ENCODE data around the gene NUDT15. TPM values are rescaled to one million over a fixed set of nuclear protein-coding genes. Genes with fewer than 3 reads are reported as not detected.

NUDT15 gene
- total RNA-seq, 1 experiment from 2014 or later, result 44.1 TPM

DNA sequence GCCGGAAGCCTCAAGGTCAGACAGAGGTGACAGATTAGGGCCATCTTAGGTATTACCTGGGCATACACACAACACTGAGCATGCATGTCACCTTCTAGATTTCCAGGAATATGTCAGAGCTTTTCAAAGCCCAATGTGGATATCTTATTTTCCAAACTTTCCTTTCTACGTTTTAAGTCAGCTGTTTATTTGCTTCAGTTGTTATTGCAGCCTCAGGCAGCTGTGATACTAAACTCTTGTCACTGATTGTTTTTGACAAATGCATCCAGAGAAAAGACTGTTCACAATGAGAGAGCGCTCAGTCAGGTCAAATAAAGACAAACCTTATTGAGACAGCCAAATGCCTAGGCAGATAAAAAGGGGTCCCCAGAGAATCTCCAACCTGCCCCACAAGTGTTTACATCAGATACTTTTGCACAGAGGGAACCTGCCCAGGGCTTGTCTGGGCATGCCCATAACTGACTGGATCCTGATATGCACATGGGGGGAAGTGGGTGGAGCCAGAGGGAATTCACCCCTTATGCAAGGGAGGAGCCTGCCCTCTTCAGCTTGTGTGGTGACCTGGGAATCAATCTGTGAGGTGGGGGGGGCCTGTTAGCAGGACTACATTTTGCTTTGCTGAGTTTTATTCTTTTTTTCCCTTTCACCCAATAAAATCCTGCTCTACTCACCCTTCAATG is 28.9 kb downstream of the NUDT15 start:
- peaks cover 34% of the 10 kb centered on the region for H3K9me3 ChIP-seq (replicated peaks)
- H3K36me3 ChIP-seq, result peaks cover 52% of the 10 kb centered on the region
- H3K27ac ChIP-seq, result no peak overlapping the region
- peak; percentile 23 to 26 for DNase-seq
- H3K4me3 ChIP-seq, result no peak overlapping the region
- H3K27me3 ChIP-seq, result no peaks in the 10 kb centered on the region
- H3K4me1 ChIP-seq, result no peaks in the 10 kb centered on the region

GRCh38 chr13:48068036-48068435 is 30.5 kb downstream of the NUDT15 start:
- Histone ChIP-seq H3K27me3 (no peaks in the 10 kb centered on the region), H3K27ac (no peak overlapping the region), H3K9me3 (replicated peaks) (peaks cover 38% of the 10 kb centered on the region), H3K36me3 (peaks cover 68% of the 10 kb centered on the region), H3K4me1 (no peaks in the 10 kb centered on the region), H3K4me3 (no peak overlapping the region)
- no peak for DNase-seq

- peaks cover 38% of the 10 kb centered on the region for H3K9me3 ChIP-seq (replicated peaks)
- no peak overlapping the region for H3K27ac ChIP-seq
- H3K4me1 ChIP-seq, result no peaks in the 10 kb centered on the region
- DNase-seq, result no peak
- peaks cover 77% of the 10 kb centered on the region for H3K36me3 ChIP-seq
- H3K4me3 ChIP-seq, result no peak overlapping the region
- H3K27me3 ChIP-seq, result no peaks in the 10 kb centered on the region
Measured at GRCh38 chr13:48068952-48069351, 31.4 kb downstream of the NUDT15 start.

DNA sequence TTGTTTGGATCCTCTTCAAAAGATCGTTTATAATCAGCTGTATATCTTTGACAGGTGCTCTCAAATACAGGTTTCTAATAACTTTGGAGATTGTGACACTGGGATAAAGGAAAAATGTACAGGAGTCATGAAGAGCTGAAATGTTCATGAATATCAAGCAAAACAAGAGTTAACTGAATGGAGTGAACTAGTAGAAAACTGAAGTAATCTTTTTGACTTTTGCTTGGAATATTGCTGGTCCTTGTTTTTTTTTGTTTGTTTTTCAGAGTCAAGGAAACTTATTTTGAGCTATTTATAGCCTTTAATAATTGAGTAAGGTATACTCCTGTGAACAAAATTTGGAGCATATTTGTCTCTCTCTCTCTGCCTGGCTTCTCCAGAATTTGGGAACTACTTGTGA is 32.0 kb downstream of the NUDT15 start:
- H3K27ac ChIP-seq, result no peak overlapping the region
- H3K36me3 ChIP-seq, result peaks cover 82% of the 10 kb centered on the region
- H3K4me1 ChIP-seq, result no peaks in the 10 kb centered on the region
- H3K4me3 ChIP-seq, result no peak overlapping the region
- H3K27me3 ChIP-seq, result no peaks in the 10 kb centered on the region
- peaks cover 38% of the 10 kb centered on the region for H3K9me3 ChIP-seq (replicated peaks)
- no peak for DNase-seq

- Histone ChIP-seq H3K4me3 (no peak overlapping the region), H3K27ac (no peak overlapping the region), H3K4me1 (no peaks in the 10 kb centered on the region), H3K27me3 (no peaks in the 10 kb centered on the region), H3K36me3 (peaks cover 89% of the 10 kb centered on the region), H3K9me3 (replicated peaks) (peaks cover 38% of the 10 kb centered on the region)
- no peak for DNase-seq
Measured at GRCh38 chr13:48070942-48071341, 33.4 kb downstream of the NUDT15 start.

GRCh38 chr13:48072304-48072703 is 34.8 kb downstream of the NUDT15 start:
- H3K9me3 ChIP-seq (replicated peaks), result peaks cover 36% of the 10 kb centered on the region
- DNase-seq, result no peak
- no peaks in the 10 kb centered on the region for H3K27me3 ChIP-seq
- H3K4me1 ChIP-seq, result no peaks in the 10 kb centered on the region
- H3K36me3 ChIP-seq, result peaks cover 98% of the 10 kb centered on the region
- no peak overlapping the region for H3K27ac ChIP-seq
- no peak overlapping the region for H3K4me3 ChIP-seq

DNA sequence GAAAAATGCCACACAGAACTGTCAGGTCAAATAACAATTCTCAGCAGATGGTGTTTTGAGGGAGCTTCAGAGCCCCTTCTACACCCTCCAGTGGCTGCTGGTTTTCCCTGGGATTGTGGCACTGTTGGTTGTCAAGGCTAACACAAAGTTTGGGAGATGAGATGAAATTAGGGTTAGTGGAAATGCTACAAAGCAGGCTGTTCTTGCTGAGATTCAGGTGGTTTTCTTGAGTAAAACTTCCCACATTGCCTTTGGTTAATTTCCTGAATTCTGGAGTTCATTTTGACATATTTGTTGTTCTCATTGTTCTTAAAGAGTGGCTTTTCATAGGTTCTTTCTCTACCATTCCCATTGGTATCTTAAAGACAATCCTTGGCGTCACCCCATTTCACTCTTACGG is 35.3 kb downstream of the NUDT15 start:
- Histone ChIP-seq H3K4me3 (no peak overlapping the region), H3K36me3 (peaks cover 98% of the 10 kb centered on the region), H3K9me3 (replicated peaks) (peaks cover 32% of the 10 kb centered on the region), H3K27ac (no peak overlapping the region), H3K4me1 (no peaks in the 10 kb centered on the region), H3K27me3 (no peaks in the 10 kb centered on the region)
- DNase-seq, result no peak

DNA sequence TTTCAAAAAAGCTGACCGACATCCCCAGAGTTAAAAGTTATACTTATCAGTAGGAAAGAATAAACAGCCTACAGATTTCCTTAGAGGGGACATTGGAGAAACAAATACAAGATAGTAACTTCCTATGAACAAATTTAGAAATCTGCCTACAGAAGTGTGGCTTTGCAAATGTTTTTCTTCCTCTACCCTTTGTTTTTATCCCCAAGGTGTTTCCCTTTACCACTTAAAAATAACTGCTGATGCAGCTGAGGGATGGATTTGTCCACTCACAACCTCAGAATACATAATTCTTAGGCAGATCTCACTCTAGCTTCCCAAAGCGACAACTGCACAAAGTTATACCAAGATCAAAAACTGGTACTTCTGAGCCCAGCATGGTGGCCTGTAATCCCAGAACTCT is 36.5 kb downstream of the NUDT15 start:
- no peak for DNase-seq
- Histone ChIP-seq H3K27me3 (no peaks in the 10 kb centered on the region), H3K4me3 (no peak overlapping the region), H3K27ac (no peak overlapping the region), H3K36me3 (peaks cover 97% of the 10 kb centered on the region), H3K4me1 (no peaks in the 10 kb centered on the region), H3K9me3 (replicated peaks) (peaks cover 23% of the 10 kb centered on the region)

DNA sequence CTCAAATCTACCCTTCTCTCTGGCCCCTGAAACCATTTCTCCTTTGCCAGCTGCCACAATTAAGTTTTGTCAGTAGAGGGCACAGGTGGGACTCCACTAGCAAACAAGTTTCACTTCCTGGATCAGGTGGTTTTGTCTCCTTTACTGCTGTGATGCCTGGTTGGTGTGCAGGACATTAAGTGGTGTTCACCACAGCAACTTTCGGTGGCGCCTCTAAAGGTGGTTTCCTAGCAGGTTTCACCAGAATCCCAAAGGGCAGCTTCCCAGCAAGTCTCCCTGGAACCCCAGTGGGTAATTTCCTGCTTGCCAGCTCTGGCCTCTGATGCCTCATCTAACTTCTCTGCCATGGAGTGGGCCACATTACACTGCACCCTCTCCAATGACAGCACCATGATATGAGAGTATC is 40.7 kb downstream of the NUDT15 start:
- no peak for DNase-seq
- peaks cover 88% of the 10 kb centered on the region for H3K36me3 ChIP-seq
- no peaks in the 10 kb centered on the region for H3K9me3 ChIP-seq (replicated peaks)
- no peak overlapping the region for H3K4me3 ChIP-seq
- H3K27ac ChIP-seq, result no peak overlapping the region
- no peaks in the 10 kb centered on the region for H3K4me1 ChIP-seq
- no peaks in the 10 kb centered on the region for H3K27me3 ChIP-seq

- Histone ChIP-seq H3K27me3 (no peaks in the 10 kb centered on the region), H3K36me3 (peaks cover 75% of the 10 kb centered on the region), H3K9me3 (replicated peaks) (no peaks in the 10 kb centered on the region), H3K4me3 (no peak overlapping the region), H3K4me1 (no peaks in the 10 kb centered on the region), H3K27ac (no peak overlapping the region)
- DNase-seq, result no peak
Measured at GRCh38 chr13:48081739-48082138, 44.2 kb downstream of the NUDT15 start.

DNA sequence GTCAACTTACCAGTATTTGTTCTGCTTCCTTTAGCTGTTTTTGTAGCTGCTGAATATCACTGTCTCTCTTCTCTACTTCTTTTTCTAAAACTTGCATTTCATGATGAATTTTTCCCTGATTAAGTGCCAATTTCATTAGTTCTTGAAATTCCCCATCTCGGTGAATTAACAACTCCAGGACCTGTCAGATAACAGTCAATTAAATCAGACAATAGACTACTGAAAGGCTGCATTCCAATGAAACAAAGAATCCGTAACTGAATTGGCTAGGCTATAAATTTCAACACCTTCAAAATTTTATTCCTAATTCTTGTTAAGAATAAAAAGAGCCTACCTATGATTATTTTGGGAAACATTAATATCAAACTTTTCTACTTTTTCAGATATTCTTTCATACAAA is 48.7 kb downstream of the NUDT15 start:
- peaks cover 34% of the 10 kb centered on the region for H3K36me3 ChIP-seq

DNA sequence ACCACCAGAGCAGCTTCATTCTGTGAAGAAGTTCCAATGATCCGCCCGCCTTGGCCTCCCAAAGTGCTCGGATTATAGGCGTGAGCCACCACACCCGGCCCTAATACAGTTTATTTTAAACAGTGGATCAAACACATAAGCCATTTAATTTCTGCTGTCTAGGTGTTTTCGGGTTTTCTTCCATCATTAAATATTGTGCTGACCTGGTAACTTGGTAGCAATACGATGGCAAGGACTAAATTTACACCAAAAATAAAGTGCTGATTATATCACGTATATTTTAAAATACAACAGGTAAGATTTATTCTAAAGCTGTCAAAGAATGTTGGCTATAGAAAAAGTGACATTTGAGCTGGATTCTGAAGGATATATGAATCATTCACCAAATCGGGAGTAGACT is 56.1 kb downstream of the NUDT15 start:
- peak overlapping the region; percentile 81 for H3K4me3 ChIP-seq
- H3K4me1 ChIP-seq, result peaks cover 8% of the 10 kb centered on the region; the same call in 1 of the 2 replicates
- no peak overlapping the region for H3K27ac ChIP-seq
- H3K27me3 ChIP-seq, result no peaks in the 10 kb centered on the region
- DNase-seq, result no peak
- H3K36me3 ChIP-seq, result no peaks in the 10 kb centered on the region; the same call in 1 of the 2 replicates
- H3K9me3 ChIP-seq (replicated peaks), result no peaks in the 10 kb centered on the region

More for the DNA sequence above, 48.7 kb downstream of the NUDT15 start:
- Histone ChIP-seq H3K27me3 (no peaks in the 10 kb centered on the region), H3K4me3 (no peak overlapping the region), H3K27ac (no peak overlapping the region), H3K4me1 (no peaks in the 10 kb centered on the region), H3K9me3 (replicated peaks) (no peaks in the 10 kb centered on the region)
- no peak for DNase-seq

DNA sequence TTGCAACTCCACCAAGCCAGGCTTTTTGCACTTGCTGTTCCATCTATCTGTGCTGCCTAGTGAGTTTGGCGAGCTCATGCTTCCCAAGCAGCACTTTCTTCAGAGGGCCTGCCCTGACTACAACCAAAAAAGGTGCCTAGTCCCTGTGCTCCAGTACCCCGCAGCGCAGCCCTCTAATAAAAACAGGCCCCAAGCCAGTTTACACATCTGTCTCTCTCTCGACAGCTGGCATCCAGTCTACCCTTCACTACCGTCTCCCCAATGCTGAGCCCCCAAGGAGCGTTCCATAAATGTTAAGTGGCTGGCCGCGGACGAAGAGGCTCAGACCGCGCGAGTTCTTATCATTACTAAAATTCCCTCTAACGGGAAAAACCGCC is 56.9 kb downstream of the NUDT15 start:
- Histone ChIP-seq H3K27me3 (no peaks in the 10 kb centered on the region), H3K36me3 (no peaks in the 10 kb centered on the region), H3K9me3 (replicated peaks) (no peaks in the 10 kb centered on the region), H3K4me1 (peaks cover 8% of the 10 kb centered on the region; the same call in 1 of the 2 replicates), H3K27ac (peak overlapping the region; percentile 73), H3K4me3 (peak overlapping the region; percentile 81)
- peak; percentile 13 to 40 for DNase-seq

DNA sequence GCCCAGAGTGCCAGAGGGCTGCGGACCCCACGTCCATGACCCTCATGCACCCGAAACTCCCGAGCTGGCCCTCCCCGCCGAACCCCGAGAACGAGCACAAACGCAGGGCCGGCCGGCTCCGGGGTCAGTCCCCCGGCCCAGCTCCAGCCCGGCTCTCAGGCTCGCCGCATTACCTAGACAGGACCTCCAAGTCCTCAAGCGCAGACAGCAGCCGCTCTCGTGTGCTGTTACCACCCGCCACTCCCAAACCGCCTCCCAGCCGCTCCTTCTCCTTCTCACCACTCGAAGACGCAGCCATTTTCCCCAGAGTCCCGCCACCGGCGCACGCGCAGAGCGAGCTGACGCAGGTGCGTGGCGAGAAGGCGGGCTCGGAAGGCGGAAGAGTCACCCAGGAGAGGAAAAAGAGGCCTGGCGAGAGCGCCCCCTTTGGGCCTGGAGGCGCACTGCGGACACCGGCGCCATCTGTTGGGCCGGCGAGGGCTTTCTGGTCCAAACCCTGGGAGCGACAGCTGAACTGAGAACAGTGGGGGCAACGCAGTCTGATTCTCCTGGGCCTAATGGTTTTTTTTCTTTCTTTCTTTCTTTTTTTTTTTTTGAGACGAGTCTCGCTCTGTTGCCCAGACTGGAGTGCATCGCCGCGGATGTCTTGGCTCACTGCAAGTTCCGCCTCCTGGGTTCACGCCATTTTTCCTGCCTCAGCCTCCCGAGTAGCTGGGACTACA is 57.4 kb downstream of the NUDT15 start, which contains the start of gene MED4:
Gene MED4 (minus strand): TSS at position 324 of the 722 bp plus-strand sequence. CDS start 26 bp downstream, at position 298.
- DNase-seq, result peak; percentile 93 to 94
- Histone ChIP-seq H3K27ac (peak within 1 kb of the TSS; percentile 73), H3K27me3 (no peaks in the 10 kb centered on the region), H3K4me3 (peak within 1 kb of the TSS; percentile 81), H3K4me1 (peaks cover 8% of the 10 kb centered on the region; the same call in 1 of the 2 replicates), H3K36me3 (no peaks in the 10 kb centered on the region), H3K9me3 (replicated peaks) (no peaks in the 10 kb centered on the region)

DNA sequence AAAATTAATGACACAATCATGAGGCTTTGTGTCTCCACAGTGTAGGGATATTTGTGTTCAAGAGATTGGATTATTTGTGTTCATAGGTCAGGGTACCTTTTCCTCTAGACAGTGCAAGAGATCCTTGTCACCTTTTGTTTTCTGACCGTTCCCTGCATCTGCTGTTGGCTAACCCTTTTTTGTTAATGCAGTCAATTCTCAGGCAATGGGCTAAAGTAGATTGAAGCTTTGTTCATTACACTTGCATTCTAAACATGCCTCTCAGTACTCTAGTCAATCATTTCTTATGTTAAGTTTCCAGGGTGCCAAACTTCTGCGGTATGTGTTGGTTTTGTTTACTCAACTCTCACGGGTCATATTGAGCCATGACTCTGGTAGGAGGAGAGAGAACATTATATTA is 59.1 kb downstream of the NUDT15 start:
- no peaks in the 10 kb centered on the region for H3K36me3 ChIP-seq
- peaks cover 8% of the 10 kb centered on the region; the same call in 1 of the 2 replicates for H3K4me1 ChIP-seq
- no peak overlapping the region for H3K27ac ChIP-seq
- DNase-seq, result no peak
- no peak overlapping the region for H3K4me3 ChIP-seq
- no peaks in the 10 kb centered on the region for H3K9me3 ChIP-seq (replicated peaks)
- no peaks in the 10 kb centered on the region for H3K27me3 ChIP-seq
